Stimulated activated CD8-positive, alpha-beta memory T cell treated with anti-CD3 and anti-CD28 coated beads, Interleukin-4, amount 100 ng/mL, for 48 hours (primary cell): ENCODE measurements around the gene APBA3.
A peak's percentile ranks its signal among the peaks of the same experiment; 100 is the strongest.

Source experiments
- DNase-seq: peaks from one replicate; pipeline ENCODE4 v3.0.0-alpha.2; 2020

Gene APBA3

GRCh38 chr19:3745363-3746045 lies 16.0 kb downstream of the APBA3 start:
- no peak for DNase-seq

- DNase-seq = no peak
Measured at GRCh38 chr19:3743486-3743885, 18.0 kb downstream of the APBA3 start.

GRCh38 chr19:3740431-3740830 lies 21.1 kb downstream of the APBA3 start:
- DNase-seq = no peak

DNA sequence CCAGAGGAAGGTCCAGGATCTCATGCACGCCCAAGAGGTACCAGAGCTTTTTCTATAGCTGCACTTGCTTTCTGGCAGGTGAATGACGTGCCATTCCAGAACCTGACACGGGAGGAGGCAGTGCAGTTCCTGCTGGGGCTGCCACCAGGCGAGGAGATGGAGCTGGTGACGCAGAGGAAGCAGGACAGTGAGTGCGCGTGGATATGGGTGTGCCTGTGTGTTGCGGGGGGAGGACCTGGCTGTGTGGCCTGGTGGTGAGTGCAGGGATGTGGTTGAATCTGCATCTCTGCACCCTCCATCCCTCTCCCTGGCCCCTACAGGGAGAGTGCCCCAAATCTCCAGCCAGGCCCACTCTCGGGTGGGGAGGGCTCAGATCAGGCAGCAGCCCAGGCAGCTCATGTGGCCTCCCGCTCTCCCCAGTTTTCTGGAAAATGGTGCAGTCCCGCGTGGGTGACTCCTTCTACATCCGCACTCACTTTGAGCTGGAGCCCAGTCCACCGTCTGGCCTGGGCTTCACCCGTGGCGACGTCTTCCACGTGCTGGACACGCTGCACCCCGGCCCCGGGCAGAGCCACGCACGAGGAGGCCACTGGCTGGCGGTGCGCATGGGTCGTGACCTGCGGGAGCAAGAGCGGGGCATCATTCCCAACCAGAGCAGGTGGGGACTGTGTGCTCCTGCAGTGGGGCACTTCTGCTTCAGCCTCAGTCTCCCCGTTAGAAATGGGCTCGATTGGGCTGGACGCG lies 22.8 kb downstream of the APBA3 start:
- DNase-seq = no peak

DNA sequence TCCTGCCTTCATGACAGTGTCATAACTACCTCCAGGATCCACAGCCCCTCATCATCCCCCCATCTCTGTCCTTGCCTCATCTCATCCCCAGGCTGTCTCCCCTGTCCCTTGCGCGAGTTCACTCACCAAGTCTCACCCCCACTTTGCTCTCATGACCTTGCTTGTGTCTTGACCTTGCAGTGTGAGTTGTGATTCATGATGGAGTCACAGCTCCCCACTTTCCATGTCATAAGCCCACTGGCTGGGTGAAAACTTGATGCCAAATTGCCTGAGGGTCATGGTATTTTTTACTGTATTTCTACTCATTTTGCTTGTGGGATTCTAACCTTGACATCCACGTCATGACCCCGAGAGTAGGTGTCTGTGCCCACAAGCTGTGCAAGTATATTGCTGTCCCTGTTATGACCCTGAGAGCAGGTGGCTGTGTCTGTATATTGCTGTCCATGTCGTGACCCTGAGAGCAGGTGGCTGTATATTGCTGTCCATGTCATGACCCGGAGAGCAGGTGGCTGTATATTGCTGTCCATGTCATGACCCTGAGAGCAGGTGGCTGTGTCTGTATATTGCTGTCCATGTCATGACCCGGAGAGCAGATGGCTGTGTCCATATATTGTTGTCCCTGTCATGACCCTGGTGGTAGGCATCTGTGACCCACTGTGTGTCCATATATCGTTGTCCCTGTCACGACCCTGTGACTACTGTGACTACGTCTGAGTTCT lies 23.8 kb downstream of the APBA3 start:
- DNase-seq = no peak

- no peak for DNase-seq
Measured at GRCh38 chr19:3736106-3736724, 25.3 kb downstream of the APBA3 start.

DNA sequence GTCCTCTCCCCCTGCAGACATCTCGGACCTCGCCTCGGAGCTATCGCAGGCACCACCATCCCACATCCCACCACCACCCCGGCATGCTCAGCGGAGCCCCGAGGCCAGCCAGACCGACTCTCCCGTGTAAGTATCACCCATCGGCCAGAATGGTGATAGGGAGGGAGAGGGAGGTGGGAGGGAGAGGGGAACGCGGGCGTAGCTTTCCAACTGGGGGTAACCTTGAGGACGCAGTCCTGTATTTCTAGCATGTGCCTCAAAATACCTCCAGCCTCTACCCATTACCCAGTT lies 27.2 kb downstream of the APBA3 start:
- no peak for DNase-seq

- no peak for DNase-seq
Measured at GRCh38 chr19:3733549-3734309, 27.8 kb downstream of the APBA3 start.

DNA sequence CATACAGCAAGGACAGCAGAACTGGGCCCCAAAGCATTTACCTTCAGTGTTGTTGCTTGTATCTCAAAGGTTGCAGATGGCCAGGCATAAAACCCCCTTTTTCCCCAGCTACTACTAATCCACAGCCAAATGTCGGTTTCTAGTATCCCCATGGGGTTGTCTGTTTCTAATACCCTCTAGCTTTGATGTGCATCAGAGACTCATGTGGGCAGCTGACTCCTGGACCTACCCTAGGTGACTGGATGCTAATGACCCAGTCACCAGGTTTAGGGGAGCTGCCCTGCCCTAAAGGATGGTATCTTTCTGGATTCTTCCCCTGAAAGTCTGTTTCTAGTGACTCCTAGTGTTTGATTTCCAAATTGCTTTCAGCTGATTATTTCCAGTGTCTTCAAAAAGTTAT lies 29.4 kb downstream of the APBA3 start:
- DNase-seq = no peak

DNA sequence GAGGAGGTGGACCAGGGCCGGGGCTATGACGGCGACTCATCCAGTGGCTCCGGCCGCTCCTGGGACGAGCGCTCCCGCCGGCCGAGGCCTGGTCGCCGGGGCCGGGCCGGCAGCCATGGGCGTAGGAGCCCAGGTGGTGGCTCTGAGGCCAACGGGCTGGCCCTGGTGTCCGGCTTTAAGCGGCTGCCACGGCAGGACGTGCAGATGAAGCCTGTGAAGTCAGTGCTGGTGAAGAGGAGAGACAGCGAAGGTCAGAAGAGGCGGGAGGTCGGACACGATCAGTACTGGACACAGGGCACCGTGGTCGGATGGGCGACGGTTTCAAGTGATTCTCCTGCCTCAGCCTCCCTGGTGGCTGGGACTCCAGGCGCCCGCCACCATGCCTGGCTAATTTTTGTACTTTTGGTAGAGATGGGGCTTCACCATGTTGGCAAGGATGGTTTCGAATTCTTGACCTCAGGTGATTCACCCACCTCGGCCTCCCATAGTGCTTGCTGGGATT lies 31.0 kb downstream of the APBA3 start:
- no peak for DNase-seq

- no peak for DNase-seq
Measured at GRCh38 chr19:3725640-3726310, 35.7 kb downstream of the APBA3 start.

DNA sequence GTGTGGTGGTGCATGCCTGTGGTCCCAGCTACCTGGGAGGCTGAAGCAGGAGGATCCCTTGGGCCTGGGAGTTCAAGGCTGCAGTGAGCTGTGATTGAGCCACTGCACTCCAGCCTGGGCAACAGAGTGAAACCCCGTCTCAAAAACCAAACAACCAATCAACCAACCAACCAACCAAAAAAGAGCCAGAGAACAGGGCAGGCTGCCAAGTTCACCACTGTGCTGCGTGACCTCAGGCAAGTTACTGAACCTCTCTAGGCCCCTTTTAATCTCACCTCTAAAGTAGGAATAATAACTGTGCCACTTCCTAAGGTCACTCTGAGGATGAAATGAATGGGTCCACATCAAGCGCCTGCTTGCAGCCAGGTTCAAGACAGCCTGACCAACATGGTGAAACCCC lies 36.4 kb downstream of the APBA3 start:
- DNase-seq = no peak

DNA sequence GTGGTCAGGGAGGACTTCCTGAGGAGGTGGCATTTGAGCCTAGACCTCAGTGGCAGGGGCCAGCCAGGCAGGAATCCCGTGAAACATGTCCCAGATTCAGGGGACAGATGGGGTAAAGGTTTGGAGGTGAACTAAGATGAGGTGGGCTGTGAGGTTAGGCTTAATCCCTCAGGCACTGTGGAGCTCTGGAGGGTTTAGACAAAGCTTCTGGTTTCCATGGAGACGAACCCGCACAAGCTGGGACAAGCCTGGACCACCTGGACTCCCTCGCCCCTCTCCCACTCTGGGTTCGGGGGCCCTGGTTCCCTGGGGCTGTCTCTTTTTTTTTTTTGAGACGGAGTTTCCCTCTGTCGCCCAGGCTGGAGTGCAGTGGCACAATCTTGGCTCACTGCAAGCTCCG lies 37.6 kb downstream of the APBA3 start:
- DNase-seq = no peak

GRCh38 chr19:3723110-3723488 lies 38.4 kb downstream of the APBA3 start:
- DNase-seq = no peak

- no peak for DNase-seq
Measured at GRCh38 chr19:3722443-3723109, 38.9 kb downstream of the APBA3 start.

DNA sequence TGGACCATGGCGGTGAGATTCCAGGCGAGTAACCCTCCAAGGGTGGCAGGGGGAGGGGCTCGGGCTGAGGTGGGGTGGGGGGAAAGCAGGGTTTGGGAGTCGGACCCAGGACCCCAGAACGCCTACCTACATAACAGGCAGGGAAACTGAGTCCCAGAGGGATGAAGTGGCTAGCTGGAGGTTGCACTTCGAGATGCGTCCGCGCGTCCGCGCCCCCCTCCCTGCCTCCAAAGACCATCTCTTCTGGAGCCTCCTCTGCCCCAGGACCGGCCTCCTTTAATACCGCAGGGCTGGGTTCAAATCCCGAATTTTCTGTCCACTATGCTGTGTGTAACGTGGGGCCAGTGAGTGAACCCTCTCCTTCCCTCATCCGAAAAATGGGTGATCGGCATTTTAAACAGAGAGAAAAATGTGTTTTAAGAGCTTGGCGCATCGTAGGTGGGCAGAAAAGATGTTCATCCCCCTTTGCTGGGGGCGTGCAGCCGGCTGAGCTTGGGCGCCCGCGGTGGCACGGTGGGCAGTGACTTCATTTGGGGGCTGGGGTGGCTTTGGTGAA lies 39.5 kb downstream of the APBA3 start:
- DNase-seq = no peak

GRCh38 chr19:3721131-3721886 lies 40.2 kb downstream of the APBA3 start:
- peak; percentile 94 for DNase-seq

DNA sequence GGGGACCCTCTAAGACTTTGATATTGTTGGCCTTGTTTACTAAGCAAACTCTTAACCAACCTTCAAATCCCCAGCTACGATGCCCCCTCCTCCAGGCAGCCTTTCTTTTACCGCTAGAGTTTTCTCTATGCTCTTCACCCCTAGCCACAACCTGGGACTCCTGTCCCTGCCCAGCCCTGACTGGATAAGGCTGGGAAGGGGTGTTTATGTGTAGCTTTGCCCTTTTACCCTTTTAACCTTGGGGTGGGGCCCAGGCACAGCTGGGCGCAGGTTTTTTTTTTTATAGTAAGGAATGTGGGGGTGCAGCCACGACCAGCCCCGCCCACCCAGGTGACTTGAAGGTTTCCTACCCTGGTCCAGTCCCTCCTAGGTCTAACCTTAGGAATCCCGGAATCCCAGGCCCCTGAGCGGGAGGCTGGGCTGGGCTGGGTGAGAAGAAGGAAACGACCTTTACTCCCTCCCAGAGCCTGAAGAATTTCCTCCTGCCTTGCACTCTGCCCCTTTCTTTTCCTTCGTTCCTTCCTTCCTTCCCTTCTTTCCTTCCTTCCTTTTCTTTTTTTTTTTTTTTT lies 41.1 kb downstream of the APBA3 start:
- no peak for DNase-seq

DNA sequence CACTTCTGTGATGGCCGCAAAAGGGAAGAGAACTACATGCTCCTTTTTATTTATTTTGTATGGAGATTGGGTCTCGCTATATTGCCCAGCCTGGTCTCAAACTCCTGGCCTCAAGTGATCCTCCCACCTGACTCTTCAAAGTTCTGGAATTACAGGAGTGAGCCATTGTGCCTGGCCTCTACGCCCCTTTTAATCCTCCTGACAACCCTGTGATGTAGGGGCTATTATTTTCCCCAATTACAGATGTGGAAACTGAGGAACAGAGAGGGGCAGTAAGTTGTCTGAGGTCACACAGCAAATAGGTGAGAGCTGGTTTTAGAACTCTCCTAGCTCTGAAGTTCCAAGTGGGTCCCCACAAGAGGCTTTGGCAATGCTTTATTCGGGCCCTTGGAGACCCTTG lies 41.6 kb downstream of the APBA3 start:
- no peak for DNase-seq

DNA sequence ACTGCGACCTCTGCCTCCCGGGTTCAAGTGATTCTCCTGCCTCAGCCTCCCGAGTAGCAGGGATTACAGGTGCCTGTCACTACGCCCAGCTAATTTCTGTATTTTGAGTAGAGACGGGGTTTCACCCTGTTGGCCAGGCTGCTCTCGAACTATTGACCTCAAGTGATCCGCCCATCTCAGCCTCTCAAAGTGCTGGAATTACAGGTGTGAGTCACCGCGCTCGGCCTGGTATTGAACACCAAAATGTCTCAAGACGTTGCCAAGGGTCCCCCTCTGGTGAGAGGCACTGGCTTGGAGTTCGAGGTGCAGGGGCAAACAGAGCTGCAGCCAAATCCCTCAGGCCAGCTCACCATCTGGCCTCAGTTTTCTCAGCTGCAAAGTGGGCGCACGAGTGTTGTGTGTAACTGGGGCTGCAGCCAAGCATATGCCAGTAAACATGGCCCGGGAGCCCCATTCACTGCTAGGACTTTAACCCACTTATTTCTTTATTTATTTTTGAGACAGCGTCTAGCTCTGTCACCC lies 45.3 kb downstream of the APBA3 start:
- DNase-seq = no peak
